ENCODE measurements around the gene CRELD2. TPM values are rescaled to one million over a fixed set of nuclear protein-coding genes. Genes with fewer than 3 reads are reported as not detected.

Gene CRELD2
- total RNA-seq, 1 donor from 2014 or later: 65.1 TPM

- ATAC-seq: peak; percentile 1
- DNase-seq (ENCODE audit: low spot score): peak; percentile 68
Observed at GRCh38 chr22:49966041-49966773, 47.8 kb downstream of the CRELD2 start.

- peak; percentile 10 for ATAC-seq
Observed at GRCh38 chr22:49966774-49967705, 48.6 kb downstream of the CRELD2 start.

GRCh38 chr22:49967706-49968208 is 49.3 kb downstream of the CRELD2 start:
- DNase-seq (ENCODE audit: low spot score): peak; percentile 98
- peak; percentile 45 for ATAC-seq

More at GRCh38 chr22:49966774-49967705, 48.6 kb downstream of the CRELD2 start:
- DNase-seq (ENCODE audit: low spot score): peak; percentile 82

GRCh38 chr22:49968313-49968830 is 49.9 kb downstream of the CRELD2 start:
- DNase-seq (ENCODE audit: low spot score): peak; percentile 52
- ATAC-seq: no peak

GRCh38 chr22:49968831-49969661 is 50.6 kb downstream of the CRELD2 start:
- no peak for ATAC-seq
- DNase-seq (ENCODE audit: low spot score): peak; percentile 49

GRCh38 chr22:49969751-49970527 is 51.5 kb downstream of the CRELD2 start:
- ATAC-seq (no peak), DNase-seq (ENCODE audit: low spot score) (peak; percentile 50)

GRCh38 chr22:49970528-49971231 is 52.2 kb downstream of the CRELD2 start:
- DNase-seq (ENCODE audit: low spot score): peak; percentile 98
- ATAC-seq: peak; percentile 66

GRCh38 chr22:49971232-49972162 is 53.1 kb downstream of the CRELD2 start:
- ATAC-seq (peak; percentile 68), DNase-seq (ENCODE audit: low spot score) (peak; percentile 97)

- ATAC-seq (no peak), DNase-seq (ENCODE audit: low spot score) (peak; percentile 57)
Observed at GRCh38 chr22:49972163-49973017, 54.0 kb downstream of the CRELD2 start.

GRCh38 chr22:49973018-49973961 is 54.9 kb downstream of the CRELD2 start:
- ATAC-seq (no peak), DNase-seq (ENCODE audit: low spot score) (peak; percentile 27)

- ATAC-seq (no peak), DNase-seq (ENCODE audit: low spot score) (peak; percentile 47)
Observed at GRCh38 chr22:49975543-49976389, 57.3 kb downstream of the CRELD2 start.

- DNase-seq (ENCODE audit: low spot score): peak; percentile 33
Observed at GRCh38 chr22:49976439-49977175, 58.2 kb downstream of the CRELD2 start.

More at GRCh38 chr22:49976439-49977175, 58.2 kb downstream of the CRELD2 start:
- no peak for ATAC-seq
